Measurements from ENCODE around the gene CHRNA4. TPM values are rescaled to one million over a fixed set of nuclear protein-coding genes. Genes with fewer than 3 reads are reported as not detected.
A peak's percentile ranks its signal among the peaks of the same experiment; 100 is the strongest.

The CHRNA4 gene
- total and polyA plus RNA-seq, 2 donors from 2014 or later = 0.44 to 0.67 TPM

GRCh38 chr20:63312273-63312672 is 48.9 kb downstream of the CHRNA4 start:
- Histone ChIP-seq H3K36me3 (ENCODE audit: control insufficient read depth in 2 of 3, insufficient read depth in 3 of 3, low read length in 3 of 3) (no peaks in the 10 kb centered on the region), H3K9me3 (ENCODE audit: control insufficient read depth in 2 of 3, insufficient read depth in 1 of 3, low read length in 3 of 3) (no peaks in the 10 kb centered on the region), H3K27ac (ENCODE audit: low read depth in 2 of 2, low read length in 2 of 2) (no peak overlapping the region), H3K27me3 (ENCODE audit: control insufficient read depth, insufficient read depth, low read length) (no peaks in the 10 kb centered on the region), H3K4me3 (ENCODE audit: low read length in 3 of 3) (no peak overlapping the region), H3K9ac (ENCODE audit: low read length in 3 of 3) (no peak overlapping the region), H3K4me1 (ENCODE audit: control insufficient read depth in 2 of 3, insufficient read depth in 2 of 3, low read depth in 1 of 3, low read length in 3 of 3) (no peaks in the 10 kb centered on the region)
- TF ChIP-seq CTCF (IDR thresholded peaks at IDR 0.05; ENCODE audit: borderline replicate concordance, extremely low read depth, insufficient read depth) = no peak
- intact Hi-C loops (cut with DNase I) = no loop called here
- no peak for FAIRE-seq
- DNase-seq = peak in 2 of 5 donors; percentile 54 to 60

GRCh38 chr20:63311833-63312243 is 49.3 kb downstream of the CHRNA4 start:
- DNase-seq (peak in 2 of 5 donors; percentile 32 to 45), FAIRE-seq (no peak)
- H3K36me3 ChIP-seq (ENCODE audit: control insufficient read depth in 2 of 3, insufficient read depth in 3 of 3, low read length in 3 of 3) = no peaks in the 10 kb centered on the region
- no peak overlapping the region for H3K4me3 ChIP-seq (ENCODE audit: low read length in 3 of 3)
- TF ChIP-seq CTCF (IDR thresholded peaks at IDR 0.05; ENCODE audit: borderline replicate concordance, extremely low read depth, insufficient read depth) = no peak
- H3K4me1 ChIP-seq (ENCODE audit: control insufficient read depth in 2 of 3, insufficient read depth in 2 of 3, low read depth in 1 of 3, low read length in 3 of 3) = no peaks in the 10 kb centered on the region
- no peak overlapping the region for H3K27ac ChIP-seq (ENCODE audit: low read depth in 2 of 2, low read length in 2 of 2)
- intact Hi-C loops (cut with DNase I) = no loop called here
- no peaks in the 10 kb centered on the region for H3K9me3 ChIP-seq (ENCODE audit: control insufficient read depth in 2 of 3, insufficient read depth in 1 of 3, low read length in 3 of 3)
- no peak overlapping the region for H3K9ac ChIP-seq (ENCODE audit: low read length in 3 of 3)
- H3K27me3 ChIP-seq (ENCODE audit: control insufficient read depth, insufficient read depth, low read length) = no peaks in the 10 kb centered on the region

- TF ChIP-seq CTCF (IDR thresholded peaks at IDR 0.05; ENCODE audit: borderline replicate concordance, extremely low read depth, insufficient read depth) = no peak
- no peaks in the 10 kb centered on the region for H3K9me3 ChIP-seq (ENCODE audit: control insufficient read depth in 2 of 3, insufficient read depth in 1 of 3, low read length in 3 of 3)
- no peak overlapping the region for H3K4me3 ChIP-seq (ENCODE audit: low read length in 3 of 3)
- intact Hi-C loops (cut with DNase I) = no loop called here
- H3K4me1 ChIP-seq (ENCODE audit: control insufficient read depth in 2 of 3, insufficient read depth in 2 of 3, low read depth in 1 of 3, low read length in 3 of 3) = no peaks in the 10 kb centered on the region
- H3K9ac ChIP-seq (ENCODE audit: low read length in 3 of 3) = no peak overlapping the region
- no peaks in the 10 kb centered on the region for H3K36me3 ChIP-seq (ENCODE audit: control insufficient read depth in 2 of 3, insufficient read depth in 3 of 3, low read length in 3 of 3)
- FAIRE-seq = no peak
- DNase-seq = no peak
- H3K27ac ChIP-seq (ENCODE audit: low read depth in 2 of 2, low read length in 2 of 2) = no peak overlapping the region
- no peaks in the 10 kb centered on the region for H3K27me3 ChIP-seq (ENCODE audit: control insufficient read depth, insufficient read depth, low read length)
Observed at GRCh38 chr20:63311186-63311832, 49.8 kb downstream of the CHRNA4 start.

All from kidney (tissue), 14 donors.